Osteocyte (in vitro differentiated cells): ENCODE results near the gene FAM169A. TPM values are rescaled to one million over a fixed set of nuclear protein-coding genes. Genes with fewer than 3 reads are reported as not detected.

ENCODE experiments used
- DNase-seq: peaks from one replicate; pipeline ENCODE4 v3.0.0; 2021; ENCODE audit warnings: mixed read lengths; ENCODE audit not compliant: unreplicated experiment; ENCODE audit errors: extremely low spot score
- H3K27ac Mint-ChIP-seq: one replicate; pipeline ENCODE4 v1.8.0; 2021; ENCODE audit warnings: mild to moderate bottlenecking, mixed read lengths; ENCODE audit not compliant: unreplicated experiment
- H3K27me3 Mint-ChIP-seq: one replicate; pipeline ENCODE4 v1.8.0; 2021; ENCODE audit warnings: mixed read lengths; ENCODE audit not compliant: unreplicated experiment
- H3K36me3 Mint-ChIP-seq: one replicate; pipeline ENCODE4 v1.8.0; 2021; ENCODE audit warnings: mixed read lengths; ENCODE audit not compliant: unreplicated experiment
- H3K4me1 Mint-ChIP-seq: one replicate; pipeline ENCODE4 v1.8.0; 2021; ENCODE audit warnings: mixed read lengths; ENCODE audit not compliant: unreplicated experiment
- H3K4me3 Mint-ChIP-seq: one replicate; pipeline ENCODE4 v1.8.0; 2021; ENCODE audit warnings: mild to moderate bottlenecking, moderate library complexity, mixed read lengths; ENCODE audit not compliant: unreplicated experiment
- H3K9me3 Mint-ChIP-seq: one replicate; pipeline ENCODE4 v1.8.0; 2021; ENCODE audit warnings: mixed read lengths; ENCODE audit not compliant: unreplicated experiment
- CTCF ChIP-seq: fragments of 200-600 bp; sonication (generic); IDR thresholded peaks from 2 replicates; pipeline ENCODE4 v1.5.0; 2021; ENCODE audit warnings: antibody characterized with exemption, mild to moderate bottlenecking, moderate library complexity
- total RNA-seq: library from RNA; stranded (reverse); gene quantifications from 2 replicates; pipeline ENCODE4 v1.2.1, GENCODE V29; 2021

Gene FAM169A
- total RNA-seq, 1 donor from 2014 or later: 3.6 TPM

DNA sequence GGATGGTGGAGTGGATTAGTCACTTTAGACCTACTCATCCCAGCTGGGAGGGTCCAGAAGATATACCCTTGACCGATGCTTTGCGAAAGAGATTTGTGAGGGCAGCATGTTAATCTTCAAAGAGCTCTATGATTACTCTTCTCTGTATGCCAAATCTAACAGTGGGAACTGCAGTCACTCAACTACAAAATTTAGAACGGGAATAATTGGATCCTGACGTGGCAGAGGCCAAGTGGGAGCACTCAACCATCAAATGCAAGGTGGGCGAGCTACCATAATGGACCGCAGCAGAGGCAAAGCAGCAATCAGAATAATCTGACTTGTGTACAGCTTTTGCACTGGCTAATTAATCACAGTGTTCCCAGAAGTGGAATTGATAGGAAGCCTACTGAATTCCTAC is 78.8 kb downstream of the FAM169A start:
- Mint-ChIP-seq H3K4me1 (no peaks in the 10 kb centered on the region), H3K27ac (no peak overlapping the region), H3K36me3 (peaks cover 10% of the 10 kb centered on the region), H3K9me3 (peaks cover 13% of the 10 kb centered on the region), H3K4me3 (no peak overlapping the region), H3K27me3 (no peaks in the 10 kb centered on the region)
- DNase-seq: peak; percentile 30
- TF ChIP-seq CTCF: no peak

GRCh38 chr5:74786851-74787250 is 79.3 kb downstream of the FAM169A start:
- no peak for DNase-seq
- H3K27me3 Mint-ChIP-seq: no peaks in the 10 kb centered on the region
- no peak overlapping the region for H3K27ac Mint-ChIP-seq
- no peak overlapping the region for H3K4me3 Mint-ChIP-seq
- H3K36me3 Mint-ChIP-seq: peaks cover 10% of the 10 kb centered on the region
- no peaks in the 10 kb centered on the region for H3K4me1 Mint-ChIP-seq
- no peak for TF ChIP-seq CTCF
- peaks cover 13% of the 10 kb centered on the region for H3K9me3 Mint-ChIP-seq

DNA sequence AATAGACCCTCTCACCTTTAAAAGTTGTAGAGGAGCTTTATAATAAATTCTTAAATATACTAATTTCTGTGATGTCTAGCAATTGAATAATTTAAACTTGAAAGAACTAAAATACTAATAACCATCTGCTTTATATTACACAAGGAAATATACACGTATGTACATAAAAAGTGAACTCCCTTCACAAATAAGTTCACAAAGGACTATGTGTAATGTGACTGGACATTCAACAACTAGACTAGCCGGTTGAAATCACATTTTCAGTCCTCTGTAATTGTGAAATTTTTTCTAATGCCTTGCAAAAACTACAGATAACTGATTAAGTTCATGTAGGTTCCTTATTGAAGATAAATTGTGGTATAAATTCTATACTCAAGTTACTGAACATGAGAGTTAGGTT is 87.6 kb downstream of the FAM169A start:
- H3K9me3 Mint-ChIP-seq: no peaks in the 10 kb centered on the region
- H3K4me1 Mint-ChIP-seq: no peaks in the 10 kb centered on the region
- no peak for TF ChIP-seq CTCF
- peaks cover 7% of the 10 kb centered on the region for H3K36me3 Mint-ChIP-seq
- no peak overlapping the region for H3K27ac Mint-ChIP-seq
- no peaks in the 10 kb centered on the region for H3K27me3 Mint-ChIP-seq
- no peak overlapping the region for H3K4me3 Mint-ChIP-seq
- DNase-seq: no peak

DNA sequence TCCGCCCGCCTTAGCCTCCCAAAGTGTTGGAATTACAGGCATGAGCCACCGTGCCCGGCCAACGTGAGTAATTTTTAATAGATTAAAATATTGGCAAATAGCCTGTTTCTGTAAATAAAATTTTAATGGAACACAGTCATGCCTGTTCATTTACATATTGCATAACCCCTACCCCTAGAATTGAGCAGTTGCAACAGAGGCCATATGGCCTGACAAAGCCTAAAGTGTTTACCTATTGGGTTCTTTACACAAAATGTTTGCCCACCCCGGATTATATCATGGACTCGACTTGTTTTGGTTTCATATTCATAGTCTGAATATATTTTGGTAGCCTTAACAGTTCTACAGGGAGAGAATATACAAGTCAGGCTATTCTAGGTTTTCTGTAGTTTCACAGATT is 93.8 kb downstream of the FAM169A start:
- Mint-ChIP-seq H3K27ac (no peak overlapping the region), H3K4me1 (peaks cover 7% of the 10 kb centered on the region), H3K36me3 (peaks cover 33% of the 10 kb centered on the region), H3K4me3 (no peak overlapping the region), H3K27me3 (no peaks in the 10 kb centered on the region), H3K9me3 (no peaks in the 10 kb centered on the region)
- no peak for DNase-seq
- TF ChIP-seq CTCF: no peak

- DNase-seq: no peak
Observed at GRCh38 chr5:74767579-74767913, 98.6 kb downstream of the FAM169A start.

More at GRCh38 chr5:74767579-74767913, 98.6 kb downstream of the FAM169A start:
- Mint-ChIP-seq H3K27ac (peak overlapping the region; percentile 98), H3K27me3 (no peaks in the 10 kb centered on the region), H3K36me3 (peaks cover 25% of the 10 kb centered on the region), H3K4me3 (peak overlapping the region; percentile 100), H3K9me3 (no peaks in the 10 kb centered on the region), H3K4me1 (peaks cover 25% of the 10 kb centered on the region)
- no peak for TF ChIP-seq CTCF
